GM18861 (cell line): ENCODE measurements around the gene IZUMO1.
"Not testable (repeated sequence)": the region's sequence is repeated elsewhere in the genome, so short reads cannot be mapped to it uniquely, and the experiment has no call there.

Experiments
- ATAC-seq: cut with Tn5 transposase; IDR thresholded peaks from one replicate; pipeline ENCODE4 v1.9.1; 2021; ENCODE audit not compliant: unreplicated experiment

The IZUMO1 gene

GRCh38 chr19:48746738-48747575 lies at the start of gene IZUMO1:
Gene IZUMO1 (minus strand): TSS chr19:48746909. CDS start chr19:48745859, 1,050 bp downstream.
- ATAC-seq = no peak

- no peak for ATAC-seq
These were observed 49.0 kb upstream of the IZUMO1 start for GRCh38 chr19:48795685-48796070.

- peak; percentile 75 for ATAC-seq
These were observed 48.5 kb upstream of the IZUMO1 start for GRCh38 chr19:48795055-48795684.

- ATAC-seq = no peak
These were observed 47.6 kb upstream of the IZUMO1 start for GRCh38 chr19:48794291-48794690.

- no peak for ATAC-seq
These were observed 46.6 kb upstream of the IZUMO1 start for GRCh38 chr19:48793271-48793670.

GRCh38 chr19:48787331-48787730 lies 40.6 kb upstream of the IZUMO1 start:
- ATAC-seq = not testable (repeated sequence)

GRCh38 chr19:48786422-48786821 lies 39.7 kb upstream of the IZUMO1 start:
- ATAC-seq = not testable (repeated sequence)

- no peak for ATAC-seq
These were observed 37.8 kb upstream of the IZUMO1 start for GRCh38 chr19:48784527-48784926.

GRCh38 chr19:48780631-48781391 lies 34.1 kb upstream of the IZUMO1 start:
- ATAC-seq = no peak

GRCh38 chr19:48779636-48780035 lies 32.9 kb upstream of the IZUMO1 start:
- ATAC-seq = no peak

GRCh38 chr19:48777720-48778119 lies 31.0 kb upstream of the IZUMO1 start:
- no peak for ATAC-seq

GRCh38 chr19:48777139-48777538 lies 30.4 kb upstream of the IZUMO1 start:
- ATAC-seq = no peak

GRCh38 chr19:48772503-48772953 lies 25.8 kb upstream of the IZUMO1 start:
- ATAC-seq = no peak

GRCh38 chr19:48770734-48771472 lies 24.2 kb upstream of the IZUMO1 start:
- no peak for ATAC-seq

GRCh38 chr19:48770266-48770665 lies 23.6 kb upstream of the IZUMO1 start:
- no peak for ATAC-seq

GRCh38 chr19:48768994-48769713 lies 22.4 kb upstream of the IZUMO1 start:
- no peak for ATAC-seq

GRCh38 chr19:48768171-48768753 lies 21.6 kb upstream of the IZUMO1 start:
- not testable (repeated sequence) for ATAC-seq

GRCh38 chr19:48765816-48766215 lies 19.1 kb upstream of the IZUMO1 start:
- not testable (repeated sequence) for ATAC-seq

GRCh38 chr19:48760504-48761205 lies 13.9 kb upstream of the IZUMO1 start:
- no peak for ATAC-seq
